ENCODE data around the gene PIK3IP1.
"Not testable (repeated sequence)": the region's sequence is repeated elsewhere in the genome, so short reads cannot be mapped to it uniquely, and the experiment has no call there.

Gene PIK3IP1

GRCh38 chr22:31247726-31248125 lies 44.6 kb downstream of the PIK3IP1 start:
- DNase-seq = no peak

GRCh38 chr22:31246687-31247086 lies 45.6 kb downstream of the PIK3IP1 start:
- no peak for DNase-seq

GRCh38 chr22:31245998-31246397 lies 46.3 kb downstream of the PIK3IP1 start:
- not testable (repeated sequence) for DNase-seq

- no peak for DNase-seq
Measured at GRCh38 chr22:31244943-31245451, 47.3 kb downstream of the PIK3IP1 start.

- DNase-seq = no peak
Measured at GRCh38 chr22:31244046-31244942, 48.0 kb downstream of the PIK3IP1 start.

- no peak for DNase-seq
Measured at GRCh38 chr22:31243339-31244045, 48.8 kb downstream of the PIK3IP1 start.

- DNase-seq = no peak
Measured at GRCh38 chr22:31241936-31242335, 50.4 kb downstream of the PIK3IP1 start.

- DNase-seq = no peak
Measured at GRCh38 chr22:31241200-31241599, 51.1 kb downstream of the PIK3IP1 start.

GRCh38 chr22:31239771-31240370 lies 52.4 kb downstream of the PIK3IP1 start:
- DNase-seq = no peak

GRCh38 chr22:31238057-31238456 lies 54.2 kb downstream of the PIK3IP1 start:
- DNase-seq = no peak

- not testable (repeated sequence) for DNase-seq
Measured at GRCh38 chr22:31236044-31236443, 56.2 kb downstream of the PIK3IP1 start.

- no peak for DNase-seq
Measured at GRCh38 chr22:31235081-31235480, 57.2 kb downstream of the PIK3IP1 start.

GRCh38 chr22:31233001-31233400 lies 59.3 kb downstream of the PIK3IP1 start:
- no peak for DNase-seq
